Liver (tissue), 9 donors: ENCODE results near the gene GPD2. TPM values are rescaled to one million over a fixed set of nuclear protein-coding genes. Genes with fewer than 3 reads are reported as not detected.
A peak's percentile ranks its signal among the peaks of the same experiment; 100 is the strongest.

ENCODE experiments used
- DNase-seq: peaks from one replicate; pipeline ENCODE4 v3.0.0-alpha.2; 2017; ENCODE audit warnings: low spot score
- H3K27ac ChIP-seq, 2 donors: one replicate each; pipeline ENCODE4 v1.7.0; 2013; ENCODE audit warnings: inconsistent platforms in 2 of 2, low read length in 2 of 2, control low read depth in 1 of 2, low read depth in 1 of 2, mild to moderate bottlenecking in 1 of 2
- H3K27me3 ChIP-seq, 4 donors: one replicate each; pipeline versions ENCODE4 v1.6.1 to v1.7.0; 2013; ENCODE audit warnings: low read length in 3 of 4, inconsistent platforms in 1 of 4, mild to moderate bottlenecking in 1 of 4, moderate library complexity in 1 of 4; ENCODE audit not compliant: control insufficient read depth in 4 of 4, insufficient read depth in 4 of 4
- H3K36me3 ChIP-seq, 4 donors: one replicate each; pipeline versions ENCODE4 v1.6.1 to v1.7.0; 2013; ENCODE audit warnings: low read length in 3 of 4, mild to moderate bottlenecking in 3 of 4, low read depth in 1 of 4, moderate library complexity in 1 of 4; ENCODE audit not compliant: control insufficient read depth in 4 of 4, insufficient read depth in 3 of 4
- H3K4me1 ChIP-seq, 4 donors: one replicate each; pipeline versions ENCODE4 v1.6.1 to v1.7.0; 2013; ENCODE audit warnings: low read length in 3 of 4, mild to moderate bottlenecking in 3 of 4, moderate library complexity in 1 of 4; ENCODE audit not compliant: control insufficient read depth in 4 of 4, insufficient read depth in 4 of 4
- H3K4me3 ChIP-seq, 3 donors: one replicate each; pipeline versions ENCODE4 v1.6.1 to v1.7.0; 2013; ENCODE audit warnings: low read length in 3 of 3, control low read depth in 1 of 3, low read depth in 1 of 3, mild to moderate bottlenecking in 1 of 3
- H3K9ac ChIP-seq, 2 donors: one replicate each; pipeline ENCODE4 v1.7.0; 2013; ENCODE audit warnings: low read length in 2 of 2, mild to moderate bottlenecking in 2 of 2, moderate library complexity in 2 of 2, control low read depth in 1 of 2, low read depth in 1 of 2
- H3K9me3 ChIP-seq, 4 donors: one replicate each; pipeline versions ENCODE4 v1.6.1 to v1.7.0; 2013; ENCODE audit warnings: low read length in 3 of 4; ENCODE audit not compliant: control insufficient read depth in 4 of 4
- EGR1 ChIP-seq, 2 donors: IDR thresholded peaks; 2 replicates each; pipeline ENCODE4 v1.6.1; 2016 to 2018; ENCODE audit warnings: antibody characterized with exemption in 2 of 2, low read depth in 2 of 2
- FOXA1 ChIP-seq: IDR thresholded peaks from 2 replicates; pipeline ENCODE4 v1.6.1; 2016; ENCODE audit warnings: antibody characterized with exemption
- FOXA2 ChIP-seq: IDR thresholded peaks from 2 replicates; pipeline ENCODE4 v1.6.1; 2016; ENCODE audit warnings: antibody characterized with exemption
- GABPA ChIP-seq, 2 donors: IDR thresholded peaks in 1 of 2; conservative IDR thresholded peaks in 1 of 2; 2 replicates each; pipeline ENCODE4 v1.6.1; 2016; ENCODE audit warnings: antibody characterized with exemption in 2 of 2, mild to moderate bottlenecking in 1 of 2, moderate library complexity in 1 of 2
- HNF4A ChIP-seq, 2 donors: conservative IDR thresholded peaks; 2 replicates each; pipeline ENCODE4 v1.6.1; 2016; ENCODE audit warnings: antibody characterized with exemption in 2 of 2, mild to moderate bottlenecking in 2 of 2
- HNF4G ChIP-seq: IDR thresholded peaks from 2 replicates; pipeline ENCODE4 v1.6.1; 2016; ENCODE audit warnings: antibody characterized with exemption
- JUND ChIP-seq, 2 donors: IDR thresholded peaks; 2 replicates each; pipeline ENCODE4 v1.6.1; 2016; ENCODE audit warnings: antibody characterized with exemption in 2 of 2
- NR2F2 ChIP-seq: IDR thresholded peaks from 2 replicates; pipeline ENCODE4 v1.6.1; 2016; ENCODE audit warnings: antibody characterized with exemption
- RAD21 ChIP-seq, 2 donors: IDR thresholded peaks; 2 replicates each; pipeline ENCODE4 v1.6.1; 2016; ENCODE audit warnings: antibody characterized with exemption in 2 of 2, mild to moderate bottlenecking in 2 of 2
- RXRA ChIP-seq, 2 donors: IDR thresholded peaks; 2 replicates each; pipeline ENCODE4 v1.6.1; 2017 to 2018; ENCODE audit warnings: antibody characterized with exemption in 2 of 2, mild to moderate bottlenecking in 1 of 2
- SP1 ChIP-seq: IDR thresholded peaks from 2 replicates; pipeline ENCODE4 v1.6.1; 2018; ENCODE audit warnings: antibody characterized with exemption, mild to moderate bottlenecking
- TAF1 ChIP-seq: conservative IDR thresholded peaks from 2 replicates; pipeline ENCODE4 v1.6.1; 2016; ENCODE audit warnings: antibody characterized with exemption, mild to moderate bottlenecking
- YY1 ChIP-seq: IDR thresholded peaks from 2 replicates; pipeline ENCODE4 v1.6.1; 2016; ENCODE audit warnings: antibody characterized with exemption, mild to moderate bottlenecking
- WGBS: extraction: QIAGEN DNeasy Blood & Tissue Kit; methylation state at CpG from one replicate; pipeline ENCODE4 v1.1.7; 2013; 5-methylcytosine and 5-hydroxymethylcytosine counted together
- polyA plus RNA-seq, 2 donors: library from polyadenylated mRNA; stranded (reverse) in 1 of 2; unstranded in 1 of 2; fragments of 200-250 nt in 1 of 2; fragments of >200 nt in 1 of 2; fragmentation: Nextera tagmentation in 1 of 2; extraction: Ambion mirVana in 1 of 2; gene quantifications; one replicate each; pipeline versions ENCODE4 v1.2.1 to v1.2.3, GENCODE V29; 2013 to 2015
- total RNA-seq, 2 donors: library from RNA; depleted of rRNA; stranded (reverse); fragments of >200 nt; gene quantifications; one replicate each; pipeline ENCODE4 v1.2.3, GENCODE V29; 2014
- TF ChIP-seq, protein P1 (sequence below): IDR thresholded peaks from 2 replicates; pipeline ENCODE4 v1.6.1; 2016; ENCODE audit warnings: antibody characterized with exemption
- TF ChIP-seq, protein P2 (sequence below): IDR thresholded peaks from 2 replicates; pipeline ENCODE4 v1.6.1; 2016; ENCODE audit warnings: antibody characterized with exemption, mild to moderate bottlenecking
- TF ChIP-seq, protein P3 (sequence below): IDR thresholded peaks from 2 replicates; pipeline ENCODE4 v1.6.1; 2016; ENCODE audit warnings: antibody characterized with exemption
- TF ChIP-seq, protein P4 (sequence below): IDR thresholded peaks from 2 replicates; pipeline ENCODE4 v1.6.1; 2016; ENCODE audit warnings: antibody characterized with exemption
- TF ChIP-seq, protein P5 (sequence below): fragments of 150-350 bp; IDR thresholded peaks from 2 replicates; pipeline ENCODE4 v1.5.1; 2017; ENCODE audit warnings: improper control_type of control experiment, low read depth, low read length; ENCODE audit not compliant: missing input control
- donor health status: healthy.
- donor health status: healthy.
- donor health status: healthy.
- donor health status: healthy.
- donor health status: healthy.

The GPD2 gene
- total and polyA plus RNA-seq, 4 donors: 1.4 to 14.3 (median 6.1) TPM

GRCh38 chr2:156399224-156399949 is 36.8 kb upstream of the GPD2 start:
- Histone ChIP-seq H3K9ac (peak overlapping the region; percentile 41 to 73), H3K27me3 (no peaks in the 10 kb centered on the region), H3K4me3 (peak overlapping the region in 1 of 3 donors; percentile 56), H3K36me3 (no peaks in the 10 kb centered on the region), H3K4me1 (peaks cover 9 to 28% (median 15%) of the 10 kb centered on the region in 4 donors), H3K9me3 (no peaks in the 10 kb centered on the region), H3K27ac (peak overlapping the region; percentile 83 to 88)
- DNase-seq: no peak
- peak in 1 of 2 donors; percentile 34 for TF ChIP-seq GABPA (IDR thresholded peaks at IDR 0.05 in 1 of 2, conservative IDR thresholded peaks at IDR 0.05 in 1 of 2)
- TF ChIP-seq HNF4G: no peak
- peak; percentile 97 for TF ChIP-seq TAF1
- peak; percentile 54 to 74 for TF ChIP-seq HNF4A (conservative IDR thresholded peaks at IDR 0.05)
- TF ChIP-seq, protein P1, sequence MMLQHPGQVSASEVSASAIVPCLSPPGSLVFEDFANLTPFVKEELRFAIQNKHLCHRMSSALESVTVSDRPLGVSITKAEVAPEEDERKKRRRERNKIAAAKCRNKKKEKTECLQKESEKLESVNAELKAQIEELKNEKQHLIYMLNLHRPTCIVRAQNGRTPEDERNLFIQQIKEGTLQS: no peak
- TF ChIP-seq NR2F2: no peak
- peak; percentile 20 to 41 for TF ChIP-seq RAD21 (IDR thresholded peaks at IDR 0.05)
- TF ChIP-seq, protein P2, sequence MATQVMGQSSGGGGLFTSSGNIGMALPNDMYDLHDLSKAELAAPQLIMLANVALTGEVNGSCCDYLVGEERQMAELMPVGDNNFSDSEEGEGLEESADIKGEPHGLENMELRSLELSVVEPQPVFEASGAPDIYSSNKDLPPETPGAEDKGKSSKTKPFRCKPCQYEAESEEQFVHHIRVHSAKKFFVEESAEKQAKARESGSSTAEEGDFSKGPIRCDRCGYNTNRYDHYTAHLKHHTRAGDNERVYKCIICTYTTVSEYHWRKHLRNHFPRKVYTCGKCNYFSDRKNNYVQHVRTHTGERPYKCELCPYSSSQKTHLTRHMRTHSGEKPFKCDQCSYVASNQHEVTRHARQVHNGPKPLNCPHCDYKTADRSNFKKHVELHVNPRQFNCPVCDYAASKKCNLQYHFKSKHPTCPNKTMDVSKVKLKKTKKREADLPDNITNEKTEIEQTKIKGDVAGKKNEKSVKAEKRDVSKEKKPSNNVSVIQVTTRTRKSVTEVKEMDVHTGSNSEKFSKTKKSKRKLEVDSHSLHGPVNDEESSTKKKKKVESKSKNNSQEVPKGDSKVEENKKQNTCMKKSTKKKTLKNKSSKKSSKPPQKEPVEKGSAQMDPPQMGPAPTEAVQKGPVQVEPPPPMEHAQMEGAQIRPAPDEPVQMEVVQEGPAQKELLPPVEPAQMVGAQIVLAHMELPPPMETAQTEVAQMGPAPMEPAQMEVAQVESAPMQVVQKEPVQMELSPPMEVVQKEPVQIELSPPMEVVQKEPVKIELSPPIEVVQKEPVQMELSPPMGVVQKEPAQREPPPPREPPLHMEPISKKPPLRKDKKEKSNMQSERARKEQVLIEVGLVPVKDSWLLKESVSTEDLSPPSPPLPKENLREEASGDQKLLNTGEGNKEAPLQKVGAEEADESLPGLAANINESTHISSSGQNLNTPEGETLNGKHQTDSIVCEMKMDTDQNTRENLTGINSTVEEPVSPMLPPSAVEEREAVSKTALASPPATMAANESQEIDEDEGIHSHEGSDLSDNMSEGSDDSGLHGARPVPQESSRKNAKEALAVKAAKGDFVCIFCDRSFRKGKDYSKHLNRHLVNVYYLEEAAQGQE: peak; percentile 76
- TF ChIP-seq FOXA2: peak; percentile 72
- TF ChIP-seq JUND (IDR thresholded peaks at IDR 0.05): peak in 1 of 2 donors; percentile 77
- peak; percentile 50 for TF ChIP-seq SP1
- TF ChIP-seq, protein P3, sequence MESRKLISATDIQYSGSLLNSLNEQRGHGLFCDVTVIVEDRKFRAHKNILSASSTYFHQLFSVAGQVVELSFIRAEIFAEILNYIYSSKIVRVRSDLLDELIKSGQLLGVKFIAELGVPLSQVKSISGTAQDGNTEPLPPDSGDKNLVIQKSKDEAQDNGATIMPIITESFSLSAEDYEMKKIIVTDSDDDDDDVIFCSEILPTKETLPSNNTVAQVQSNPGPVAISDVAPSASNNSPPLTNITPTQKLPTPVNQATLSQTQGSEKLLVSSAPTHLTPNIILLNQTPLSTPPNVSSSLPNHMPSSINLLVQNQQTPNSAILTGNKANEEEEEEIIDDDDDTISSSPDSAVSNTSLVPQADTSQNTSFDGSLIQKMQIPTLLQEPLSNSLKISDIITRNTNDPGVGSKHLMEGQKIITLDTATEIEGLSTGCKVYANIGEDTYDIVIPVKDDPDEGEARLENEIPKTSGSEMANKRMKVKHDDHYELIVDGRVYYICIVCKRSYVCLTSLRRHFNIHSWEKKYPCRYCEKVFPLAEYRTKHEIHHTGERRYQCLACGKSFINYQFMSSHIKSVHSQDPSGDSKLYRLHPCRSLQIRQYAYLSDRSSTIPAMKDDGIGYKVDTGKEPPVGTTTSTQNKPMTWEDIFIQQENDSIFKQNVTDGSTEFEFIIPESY: peak; percentile 82
- TF ChIP-seq, protein P4, sequence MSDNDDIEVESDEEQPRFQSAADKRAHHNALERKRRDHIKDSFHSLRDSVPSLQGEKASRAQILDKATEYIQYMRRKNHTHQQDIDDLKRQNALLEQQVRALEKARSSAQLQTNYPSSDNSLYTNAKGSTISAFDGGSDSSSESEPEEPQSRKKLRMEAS: peak; percentile 65
- TF ChIP-seq, protein P5, sequence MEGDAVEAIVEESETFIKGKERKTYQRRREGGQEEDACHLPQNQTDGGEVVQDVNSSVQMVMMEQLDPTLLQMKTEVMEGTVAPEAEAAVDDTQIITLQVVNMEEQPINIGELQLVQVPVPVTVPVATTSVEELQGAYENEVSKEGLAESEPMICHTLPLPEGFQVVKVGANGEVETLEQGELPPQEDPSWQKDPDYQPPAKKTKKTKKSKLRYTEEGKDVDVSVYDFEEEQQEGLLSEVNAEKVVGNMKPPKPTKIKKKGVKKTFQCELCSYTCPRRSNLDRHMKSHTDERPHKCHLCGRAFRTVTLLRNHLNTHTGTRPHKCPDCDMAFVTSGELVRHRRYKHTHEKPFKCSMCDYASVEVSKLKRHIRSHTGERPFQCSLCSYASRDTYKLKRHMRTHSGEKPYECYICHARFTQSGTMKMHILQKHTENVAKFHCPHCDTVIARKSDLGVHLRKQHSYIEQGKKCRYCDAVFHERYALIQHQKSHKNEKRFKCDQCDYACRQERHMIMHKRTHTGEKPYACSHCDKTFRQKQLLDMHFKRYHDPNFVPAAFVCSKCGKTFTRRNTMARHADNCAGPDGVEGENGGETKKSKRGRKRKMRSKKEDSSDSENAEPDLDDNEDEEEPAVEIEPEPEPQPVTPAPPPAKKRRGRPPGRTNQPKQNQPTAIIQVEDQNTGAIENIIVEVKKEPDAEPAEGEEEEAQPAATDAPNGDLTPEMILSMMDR: no peak
- peak; percentile 20 for TF ChIP-seq FOXA1
- TF ChIP-seq RXRA (IDR thresholded peaks at IDR 0.05): peak in 1 of 2 donors; percentile 74
- peak; percentile 77 for TF ChIP-seq YY1
- TF ChIP-seq EGR1 (IDR thresholded peaks at IDR 0.05; ENCODE audit: low read depth in 2 of 2): peak in 1 of 2 donors; percentile 31
- WGBS: 27% methylated on average over 10 of the region's 10 CpGs
